Measurements from ENCODE around the gene P2RY8. TPM values are rescaled to one million over a fixed set of nuclear protein-coding genes. Genes with fewer than 3 reads are reported as not detected.
"Not testable (repeated sequence)": the region's sequence is repeated elsewhere in the genome, so short reads cannot be mapped to it uniquely, and the experiment has no call there.

Gene P2RY8, protein sequence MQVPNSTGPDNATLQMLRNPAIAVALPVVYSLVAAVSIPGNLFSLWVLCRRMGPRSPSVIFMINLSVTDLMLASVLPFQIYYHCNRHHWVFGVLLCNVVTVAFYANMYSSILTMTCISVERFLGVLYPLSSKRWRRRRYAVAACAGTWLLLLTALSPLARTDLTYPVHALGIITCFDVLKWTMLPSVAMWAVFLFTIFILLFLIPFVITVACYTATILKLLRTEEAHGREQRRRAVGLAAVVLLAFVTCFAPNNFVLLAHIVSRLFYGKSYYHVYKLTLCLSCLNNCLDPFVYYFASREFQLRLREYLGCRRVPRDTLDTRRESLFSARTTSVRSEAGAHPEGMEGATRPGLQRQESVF
- total RNA-seq (2014; rRNA removed; shearing (Covaris generic)) = under 0.01 TPM in 1 of 2 replicates, not detected in the other

GRCh38 chrX:1537031-1537715 lies at the start of gene P2RY8:
Gene P2RY8 (minus strand): TSS chrX:1537185. CDS start chrX:1466558, 70,627 bp downstream.
- in situ Hi-C loops (cut with HindIII; ENCODE audit: low sequenced_read_pairs) = no loop called here
- DNase-seq (ENCODE audit: low spot score) = no peak

DNA sequence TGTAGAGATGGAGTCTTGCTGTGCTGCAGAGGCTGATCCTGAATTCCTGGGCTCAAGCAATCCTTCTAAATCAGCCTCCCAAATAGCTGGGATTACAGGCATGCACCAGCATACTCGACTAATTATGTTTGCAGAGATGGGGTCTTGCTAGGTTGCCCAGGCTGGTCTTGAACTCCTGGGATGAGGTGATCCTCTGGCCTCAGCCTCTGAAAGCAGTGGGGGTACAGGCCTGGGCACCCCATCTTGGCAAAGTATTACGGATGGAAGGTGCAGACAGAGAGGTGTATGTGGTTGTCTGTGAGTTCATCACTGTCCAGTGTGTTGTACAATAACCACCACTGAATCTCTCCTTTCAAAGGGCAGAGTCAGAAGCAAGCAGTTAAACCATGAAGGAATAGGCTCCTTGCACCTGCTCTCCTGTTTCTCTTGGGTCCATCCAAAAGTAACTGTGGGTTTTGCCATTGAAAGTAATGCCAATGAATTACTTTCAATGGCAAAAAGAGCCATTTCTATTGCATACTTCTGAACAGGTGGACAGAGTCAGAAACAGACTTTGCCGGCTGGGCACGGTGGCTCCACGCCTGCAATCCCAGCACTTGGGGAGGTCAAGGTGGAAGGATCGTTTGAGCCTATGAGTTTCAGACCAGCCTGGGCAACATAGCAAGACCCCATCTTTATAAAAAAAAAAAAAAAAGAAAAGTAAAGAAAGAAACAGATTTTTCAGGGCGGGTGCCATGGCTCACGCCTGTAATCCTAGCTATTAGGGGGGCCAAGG lies 47.4 kb upstream of the P2RY8 start:
- DNase-seq (ENCODE audit: low spot score) = no peak
- in situ Hi-C loops (cut with HindIII; ENCODE audit: low sequenced_read_pairs) = no loop called here

GRCh38 chrX:1582686-1583437 lies 45.9 kb upstream of the P2RY8 start:
- in situ Hi-C loops (cut with HindIII; ENCODE audit: low sequenced_read_pairs) = no loop called here
- no peak for DNase-seq (ENCODE audit: low spot score)

GRCh38 chrX:1581132-1581531 lies 44.1 kb upstream of the P2RY8 start:
- no peak for DNase-seq (ENCODE audit: low spot score)
- in situ Hi-C loops (cut with HindIII; ENCODE audit: low sequenced_read_pairs) = no loop called here

DNA sequence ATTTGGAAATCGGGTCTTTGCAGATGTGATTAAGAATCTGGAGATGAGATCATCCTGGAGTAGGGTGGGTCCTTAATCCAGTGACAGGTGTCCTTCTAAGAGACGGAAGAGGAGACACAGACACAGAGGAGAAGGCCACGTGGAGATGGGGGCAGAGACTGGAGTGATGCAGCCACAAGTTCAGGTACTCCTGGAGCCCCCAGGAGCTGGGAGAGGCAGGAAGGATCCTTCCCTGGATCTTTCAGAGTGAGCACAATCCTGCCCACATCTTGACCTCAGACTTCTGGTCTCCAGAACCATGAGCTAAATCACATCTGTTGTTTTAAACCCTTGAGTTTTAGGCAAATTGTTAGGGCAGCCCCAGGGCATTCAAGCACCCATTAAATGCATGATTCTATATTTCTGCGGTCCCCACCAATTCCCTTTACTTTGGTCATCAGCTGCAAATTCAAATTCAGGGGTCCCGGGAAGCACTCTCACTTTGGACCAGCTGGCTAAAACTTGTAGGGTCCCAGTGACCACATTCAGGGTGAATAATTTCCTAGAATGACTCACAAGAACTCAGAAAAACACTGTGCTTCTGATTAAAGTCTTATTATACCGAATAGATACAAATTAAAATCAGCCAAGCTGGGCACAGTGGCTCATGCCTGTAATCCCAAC lies 41.7 kb upstream of the P2RY8 start:
- DNase-seq (ENCODE audit: low spot score) = no peak
- in situ Hi-C loops (cut with HindIII; ENCODE audit: low sequenced_read_pairs) = no loop called here

DNA sequence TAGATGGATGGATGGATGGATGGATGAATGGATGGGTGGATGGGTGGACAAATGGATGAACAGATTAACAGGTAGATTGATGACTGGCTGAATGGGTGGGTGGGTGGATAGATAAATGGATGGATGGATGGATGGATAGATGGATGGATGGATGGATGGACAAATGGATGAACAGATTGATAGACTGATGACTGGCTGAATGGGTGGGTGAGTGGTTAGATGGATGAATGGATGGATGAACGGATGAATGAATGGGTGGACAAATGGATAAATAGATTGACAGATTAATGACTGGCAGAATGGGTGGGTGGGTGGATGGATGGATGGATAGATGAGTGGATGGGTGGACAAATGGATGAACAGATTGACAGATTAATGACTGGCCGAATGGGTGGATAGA lies 40.9 kb upstream of the P2RY8 start:
- in situ Hi-C loops (cut with HindIII; ENCODE audit: low sequenced_read_pairs) = no loop called here
- no peak for DNase-seq (ENCODE audit: low spot score)

- in situ Hi-C loops (cut with HindIII; ENCODE audit: low sequenced_read_pairs) = no loop called here
Observed at GRCh38 chrX:1576201-1576992, 39.4 kb upstream of the P2RY8 start.

GRCh38 chrX:1574181-1574580 lies 37.2 kb upstream of the P2RY8 start:
- DNase-seq (ENCODE audit: low spot score); in situ Hi-C loops (cut with HindIII; ENCODE audit: low sequenced_read_pairs): not testable (repeated sequence)

More at GRCh38 chrX:1576201-1576992, 39.4 kb upstream of the P2RY8 start:
- DNase-seq (ENCODE audit: low spot score) = no peak

DNA sequence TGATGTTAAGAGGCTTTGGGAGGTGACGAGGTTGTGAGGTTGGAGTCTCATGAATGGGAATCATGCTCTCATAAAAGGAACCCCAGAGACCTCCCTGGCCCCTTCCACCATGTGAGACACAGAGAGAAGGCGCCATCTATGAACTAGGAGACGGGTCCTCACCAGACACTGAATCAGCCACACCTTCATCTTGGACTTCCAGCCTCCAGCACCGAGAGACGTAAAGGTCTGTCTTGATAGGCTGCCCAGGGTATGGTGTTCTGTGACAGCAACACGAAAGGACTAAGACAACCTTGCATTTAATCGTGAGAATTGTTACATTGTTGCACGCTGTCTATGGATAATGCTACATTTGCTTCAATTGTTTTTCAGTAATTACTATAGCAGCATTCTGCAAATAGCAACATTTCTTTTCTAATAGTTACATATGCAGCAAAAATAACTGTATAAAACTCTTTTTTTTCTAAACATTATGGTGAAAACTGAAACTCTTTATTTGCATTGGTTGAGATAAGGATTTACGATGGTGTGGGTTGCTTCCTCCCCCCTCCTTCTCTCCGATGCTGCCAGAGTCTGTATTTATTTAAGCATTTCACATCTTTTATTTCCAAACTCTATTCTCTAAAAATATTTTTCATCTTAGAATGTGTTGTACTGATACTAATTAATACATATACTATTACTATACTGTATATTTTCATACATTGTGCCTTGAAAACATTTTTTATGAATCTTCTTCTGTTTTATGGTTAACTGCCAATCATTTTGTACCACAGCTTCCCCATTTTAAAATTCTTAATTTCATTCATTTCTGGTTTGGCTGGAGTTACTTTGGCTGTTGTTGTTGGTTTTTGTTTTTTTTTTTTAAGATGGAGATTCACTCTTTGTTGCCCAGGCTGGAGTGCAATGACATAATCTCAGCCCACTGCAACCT lies 28.0 kb upstream of the P2RY8 start:
- DNase-seq (ENCODE audit: low spot score) = no peak
- in situ Hi-C loops (cut with HindIII; ENCODE audit: low sequenced_read_pairs) = no loop called here

- not testable (repeated sequence) for DNase-seq (ENCODE audit: low spot score)
Observed at GRCh38 chrX:1564077-1564476, 27.1 kb upstream of the P2RY8 start.

DNA sequence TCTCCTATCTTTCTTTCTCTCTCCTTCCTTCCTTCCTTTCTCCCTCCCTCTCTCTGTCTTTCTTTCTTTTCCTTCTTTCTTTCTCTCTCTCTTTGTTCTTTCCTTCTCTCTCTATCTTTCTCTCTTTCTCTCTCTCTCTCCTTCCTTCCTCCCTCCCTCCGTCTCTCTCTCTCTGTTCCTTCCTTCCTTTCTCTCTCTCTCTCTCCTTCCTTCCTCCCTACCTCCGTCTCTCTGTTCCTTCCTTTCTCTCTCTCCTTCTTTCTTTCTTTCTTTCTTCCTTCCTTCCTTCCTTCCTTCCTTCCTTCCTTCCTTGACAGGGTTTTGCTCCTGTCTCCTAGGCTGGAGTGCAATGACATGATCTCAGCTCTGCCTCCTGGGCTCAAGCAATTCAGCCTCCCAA lies 24.2 kb upstream of the P2RY8 start:
- no peak for DNase-seq (ENCODE audit: low spot score)
- in situ Hi-C loops (cut with HindIII; ENCODE audit: low sequenced_read_pairs) = no loop called here

More at GRCh38 chrX:1564077-1564476, 27.1 kb upstream of the P2RY8 start:
- in situ Hi-C loops (cut with HindIII; ENCODE audit: low sequenced_read_pairs) = not testable (repeated sequence)

GRCh38 chrX:1558761-1559468 lies 21.9 kb upstream of the P2RY8 start:
- in situ Hi-C loops (cut with HindIII; ENCODE audit: low sequenced_read_pairs) = no loop called here
- DNase-seq (ENCODE audit: low spot score) = no peak

DNA sequence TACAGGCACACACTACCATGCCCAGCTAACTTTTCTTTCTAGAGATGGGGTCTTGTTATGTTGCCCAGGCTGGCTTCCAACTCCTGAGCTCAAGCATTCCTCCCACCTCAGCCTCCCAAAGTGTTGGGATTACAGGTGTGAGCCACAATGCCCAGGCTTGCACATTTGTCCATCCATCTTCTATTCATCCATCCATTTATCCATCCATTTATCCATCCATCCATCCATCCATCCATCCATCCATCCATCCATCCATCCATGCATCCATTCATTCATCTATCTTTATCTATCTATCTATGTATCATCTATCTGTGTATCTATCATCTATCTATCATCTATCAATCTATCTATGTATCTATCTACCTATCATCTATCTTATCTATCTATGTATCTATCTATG lies 20.5 kb upstream of the P2RY8 start:
- in situ Hi-C loops (cut with HindIII; ENCODE audit: low sequenced_read_pairs); DNase-seq (ENCODE audit: low spot score): not testable (repeated sequence)

DNA sequence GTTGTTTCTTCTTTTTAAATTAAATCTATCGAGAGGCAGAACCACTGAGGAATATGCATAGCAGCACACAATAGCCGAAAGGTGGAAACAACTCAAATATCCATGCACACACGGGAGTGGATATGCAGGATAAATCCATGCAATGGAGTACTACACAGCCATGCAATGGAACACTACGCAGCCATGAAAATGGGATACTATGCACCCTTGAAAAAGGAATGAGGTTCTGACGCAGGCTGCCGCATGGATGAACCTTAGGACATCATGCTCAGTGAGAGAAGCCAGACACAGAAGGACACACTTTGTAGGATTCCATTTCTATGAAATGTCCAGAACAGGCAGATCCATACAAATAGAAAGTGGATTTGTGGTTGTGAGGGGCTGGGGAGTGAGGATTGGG lies 18.4 kb upstream of the P2RY8 start:
- in situ Hi-C loops (cut with HindIII; ENCODE audit: low sequenced_read_pairs) = no loop called here

DNA sequence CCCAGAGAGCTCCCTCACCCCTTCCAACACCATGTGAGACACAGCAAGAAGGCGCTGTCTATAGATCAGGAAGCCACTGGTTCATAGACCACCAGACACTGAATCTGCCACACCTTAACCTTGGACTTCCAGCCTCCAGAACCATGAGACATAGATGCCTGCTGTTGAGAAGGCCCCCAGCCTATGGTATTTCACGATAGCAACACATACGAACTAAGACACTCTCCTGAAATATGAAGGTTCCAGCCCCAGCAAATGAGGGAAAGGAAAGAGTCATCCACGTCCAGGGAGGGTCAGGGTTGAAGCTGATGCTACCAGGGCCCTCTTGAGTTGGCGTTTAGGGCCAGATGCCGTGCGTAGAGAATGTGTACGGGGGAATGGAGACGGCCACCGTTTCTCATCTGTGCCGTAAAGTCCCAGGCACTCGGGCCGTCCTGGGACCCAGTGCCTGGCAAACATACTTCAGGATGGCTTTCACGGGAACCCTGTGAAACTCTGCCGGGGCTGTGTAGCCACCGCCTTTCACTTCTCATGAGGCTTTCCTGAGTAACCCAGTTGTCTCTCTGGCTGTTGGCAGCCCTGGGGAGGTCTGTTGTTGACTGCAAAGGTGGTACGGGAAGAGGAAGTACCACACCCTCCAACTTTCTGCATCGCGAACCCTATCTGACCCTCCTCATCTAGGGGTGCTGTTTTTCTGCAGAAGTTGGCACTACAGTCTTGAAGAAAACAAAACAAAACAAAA lies 17.7 kb upstream of the P2RY8 start:
- in situ Hi-C loops (cut with HindIII; ENCODE audit: low sequenced_read_pairs) = no loop called here
- no peak for DNase-seq (ENCODE audit: low spot score)

More for the DNA sequence above, 18.4 kb upstream of the P2RY8 start:
- DNase-seq (ENCODE audit: low spot score) = no peak
